Stimulated activated naive CD8-positive, alpha-beta T cell treated with anti-CD3 and anti-CD28 coated beads, Interleukin-15, Interleukin-2, amounts not matched to agents 100 U/mL and 50 U/mL, for 24 hours (primary cell): ENCODE measurements around the gene SRGAP2C.
"Not testable (repeated sequence)": the region's sequence is repeated elsewhere in the genome, so short reads cannot be mapped to it uniquely, and the experiment has no call there.

Experiments
- ATAC-seq: fragments of 150-1000 bp; cut with Tn5 transposase; one replicate; pipeline ENCODE4 v1.10.0; 2021
- DNase-seq: peaks from one replicate; pipeline ENCODE4 v3.0.0; 2021

SRGAP2C gene

DNA sequence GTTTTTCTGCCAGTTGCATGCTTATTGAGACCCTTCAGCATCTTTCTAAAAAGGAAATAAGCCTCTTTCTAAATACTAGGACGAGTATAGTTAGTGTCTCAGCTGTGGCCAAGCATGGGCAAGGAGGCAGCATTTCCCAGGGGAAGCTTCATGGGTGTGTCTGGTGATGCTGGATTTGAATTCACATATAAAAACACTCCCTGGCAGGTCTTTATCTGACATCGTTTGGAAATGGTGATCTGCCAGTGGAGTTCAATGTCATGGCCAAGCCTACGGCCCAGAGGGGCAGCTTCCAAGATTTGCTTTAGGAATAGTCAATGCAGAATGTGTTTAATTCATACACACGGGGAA lies 94.7 kb downstream of the SRGAP2C start:
- not testable (repeated sequence) for ATAC-seq, DNase-seq

GRCh38 chr1:121280699-121281317 lies 96.0 kb downstream of the SRGAP2C start:
- DNase-seq, ATAC-seq: not testable (repeated sequence)

DNA sequence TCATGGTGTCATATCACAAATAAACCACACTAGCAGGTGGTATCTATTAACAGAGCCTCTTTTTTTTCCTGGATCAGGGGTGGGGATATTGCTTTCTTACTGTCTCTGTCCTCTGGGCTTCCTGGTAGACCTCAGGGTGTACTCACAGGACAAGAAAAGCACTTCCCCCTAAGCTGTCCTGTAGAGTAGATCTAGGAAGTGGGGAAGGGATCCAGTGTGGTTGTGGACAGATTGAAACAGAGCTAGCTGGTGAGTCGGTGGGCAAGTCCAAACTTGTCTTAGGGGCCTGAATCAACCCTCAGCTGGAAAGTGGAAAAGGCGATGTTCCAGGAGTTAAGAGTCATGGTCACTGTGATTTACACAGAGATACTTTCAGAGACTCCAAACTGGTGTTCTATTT lies 96.7 kb downstream of the SRGAP2C start:
- not testable (repeated sequence) for ATAC-seq, DNase-seq

DNA sequence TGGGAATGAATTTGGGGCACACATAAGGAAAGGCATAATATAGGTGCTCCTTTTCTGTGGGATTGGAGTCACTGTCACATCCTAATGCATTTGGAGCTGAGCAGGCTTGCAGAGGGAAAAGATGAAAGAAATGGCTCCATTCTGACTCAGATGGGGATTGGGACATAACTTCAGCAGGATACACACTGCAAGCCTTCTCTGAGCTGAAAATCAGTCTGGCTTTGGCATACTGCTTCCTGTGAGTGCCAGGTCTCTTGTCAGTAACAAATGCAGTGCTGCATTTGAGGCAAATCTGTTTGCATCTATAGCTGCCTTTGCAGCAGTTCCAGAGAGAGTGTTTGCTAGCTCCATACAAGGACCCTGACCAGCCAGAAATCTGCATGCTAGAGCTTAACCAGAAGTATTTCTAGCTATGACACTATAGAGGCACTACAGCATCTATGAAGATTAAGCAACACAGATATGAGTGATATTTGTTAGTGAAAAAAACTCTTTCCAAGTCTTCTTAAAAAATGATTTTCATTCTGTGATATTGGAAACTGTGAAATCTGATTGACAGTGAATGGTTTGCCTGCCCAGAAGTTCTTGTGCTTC lies 98.9 kb downstream of the SRGAP2C start:
- DNase-seq, ATAC-seq: not testable (repeated sequence)

- not testable (repeated sequence) for DNase-seq, ATAC-seq
Measured at GRCh38 chr1:121292590-121292989, 107.8 kb downstream of the SRGAP2C start.

DNA sequence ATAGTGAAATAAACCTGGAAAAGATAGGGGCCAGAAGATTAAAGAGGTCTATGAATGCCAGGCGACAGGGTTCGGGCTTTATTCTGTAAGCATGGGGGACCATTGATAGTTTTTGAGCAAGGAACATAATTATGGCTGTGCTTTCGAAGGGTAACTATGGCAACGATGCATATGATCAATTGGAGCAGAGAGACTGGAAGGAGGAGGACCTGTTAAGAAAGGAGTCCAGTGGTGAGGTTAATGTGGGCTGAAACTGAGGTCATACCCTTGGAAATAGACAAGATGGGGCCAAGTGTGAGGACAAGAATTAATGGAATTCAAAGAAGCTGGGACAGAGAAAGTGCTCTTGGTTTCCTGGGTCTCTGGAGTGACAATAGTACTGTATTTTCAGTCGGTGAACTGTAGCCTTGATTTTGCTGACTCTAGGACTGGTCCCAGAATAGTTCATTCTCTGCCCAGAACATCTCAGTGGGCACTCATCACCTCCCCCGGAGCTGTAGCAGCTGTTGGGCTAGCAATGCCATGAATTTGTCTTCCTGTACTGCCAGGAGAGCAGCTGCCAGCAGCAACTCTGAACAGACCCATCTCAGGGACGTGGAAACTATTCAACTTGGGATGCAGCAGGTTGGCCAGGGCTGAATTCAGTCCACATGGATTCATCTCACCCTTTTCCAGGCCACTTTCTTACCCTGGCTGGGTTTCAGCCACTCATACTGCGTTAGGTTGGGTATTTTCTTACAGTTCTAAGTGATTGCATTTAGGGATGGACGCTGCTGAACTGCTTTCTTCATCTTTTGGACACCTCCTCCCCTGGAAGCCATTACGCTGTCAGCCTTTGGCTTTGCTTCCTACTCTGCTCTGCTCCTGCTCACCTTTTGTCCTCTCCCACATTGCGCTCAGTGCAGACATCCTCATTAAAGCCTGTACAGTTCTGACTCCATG lies 108.8 kb downstream of the SRGAP2C start:
- not testable (repeated sequence) for ATAC-seq, DNase-seq

DNA sequence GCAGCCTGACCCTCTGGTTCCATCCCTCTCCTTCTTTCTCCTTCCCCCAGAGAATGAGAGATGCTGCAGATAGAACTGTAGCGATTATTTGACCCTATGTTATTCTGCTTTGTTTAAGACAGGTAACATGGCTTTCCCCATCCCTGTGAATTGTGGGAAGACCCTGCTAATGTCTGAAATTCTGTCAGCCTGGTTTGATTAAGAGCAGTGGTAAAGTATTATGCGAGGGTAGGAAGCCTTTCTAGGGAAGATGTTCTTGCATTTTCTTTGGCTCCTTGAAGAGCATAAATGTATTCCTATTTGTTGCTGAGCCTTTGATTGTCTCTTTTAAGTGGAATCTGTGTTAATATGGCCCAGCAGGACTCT lies 109.4 kb downstream of the SRGAP2C start:
- not testable (repeated sequence) for DNase-seq, ATAC-seq

- ATAC-seq, DNase-seq: not testable (repeated sequence)
Measured at GRCh38 chr1:121296563-121296962, 111.8 kb downstream of the SRGAP2C start.

DNA sequence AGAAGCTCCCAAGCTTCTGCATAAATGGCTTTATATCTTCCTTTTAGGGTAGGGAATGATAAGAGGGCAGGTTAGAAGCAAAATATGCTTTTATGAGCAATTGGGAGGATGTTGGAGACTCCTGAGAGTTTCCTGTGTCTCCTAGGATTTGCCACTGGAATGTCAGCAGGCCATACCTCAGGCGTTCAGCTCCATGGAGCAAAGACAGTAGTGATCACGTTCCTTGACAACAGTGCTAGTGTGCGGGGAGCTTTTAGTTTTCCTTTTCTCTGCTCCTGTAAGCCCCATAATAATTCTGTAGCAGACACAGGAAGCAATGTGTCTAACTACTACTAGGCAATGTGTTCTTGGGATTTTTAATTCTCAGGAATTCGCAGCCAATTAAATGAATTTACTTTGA lies 113.8 kb downstream of the SRGAP2C start:
- DNase-seq, ATAC-seq: not testable (repeated sequence)

DNA sequence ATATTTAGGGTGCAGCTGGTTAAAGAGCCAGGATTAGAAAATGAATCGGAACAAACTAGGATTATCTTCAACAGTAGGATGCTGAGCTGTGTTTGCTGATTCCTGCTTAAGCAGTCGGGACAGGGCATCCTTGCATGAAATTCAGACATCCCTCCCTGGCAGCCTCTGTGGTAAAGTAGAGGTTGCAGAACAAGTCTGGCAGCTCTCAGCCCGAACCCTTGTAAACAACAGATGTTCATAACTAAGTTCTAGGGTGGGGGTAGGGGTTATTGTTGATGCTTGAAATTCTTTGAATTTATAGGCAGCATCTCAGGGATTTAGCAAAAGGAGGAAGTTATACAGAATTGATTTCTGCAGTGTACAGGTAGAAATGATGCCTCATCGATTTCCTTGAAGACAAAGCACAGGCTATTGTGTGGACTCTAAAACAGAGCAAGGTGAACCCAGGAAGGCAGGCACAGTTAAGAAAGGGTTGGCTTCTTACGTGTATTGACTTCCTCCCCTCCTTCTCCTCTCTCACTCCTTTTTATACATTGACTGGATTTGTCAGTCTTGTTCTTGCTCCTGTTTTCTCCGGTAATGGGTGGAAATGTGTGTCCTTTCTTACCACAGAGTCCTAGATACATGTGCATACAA lies 114.9 kb downstream of the SRGAP2C start:
- not testable (repeated sequence) for ATAC-seq, DNase-seq

DNA sequence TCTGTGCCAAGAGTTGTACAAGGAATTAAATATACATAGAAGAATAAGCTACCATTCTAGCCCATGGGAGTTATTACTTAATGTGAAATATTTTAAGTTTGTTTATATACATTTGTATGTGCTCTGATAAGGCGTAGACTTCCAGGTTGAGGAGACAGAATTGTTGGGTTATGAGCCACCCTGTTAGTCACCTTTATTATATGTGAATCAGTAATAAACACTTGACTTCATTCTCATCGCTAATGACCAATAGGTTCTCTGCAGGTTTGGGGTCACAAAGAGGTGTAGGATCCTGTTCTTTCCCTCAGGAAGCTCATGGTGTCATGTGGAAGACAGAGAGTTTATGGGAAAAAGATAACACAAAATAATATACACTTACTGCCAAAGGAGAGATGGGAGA lies 117.1 kb downstream of the SRGAP2C start:
- not testable (repeated sequence) for ATAC-seq, DNase-seq

- ATAC-seq, DNase-seq: not testable (repeated sequence)
Measured at GRCh38 chr1:121307759-121308158, 123.0 kb downstream of the SRGAP2C start.

GRCh38 chr1:121315509-121315908 lies 130.7 kb downstream of the SRGAP2C start:
- not testable (repeated sequence) for ATAC-seq, DNase-seq

- DNase-seq, ATAC-seq: not testable (repeated sequence)
Measured at GRCh38 chr1:121316081-121316480, 131.3 kb downstream of the SRGAP2C start.

DNA sequence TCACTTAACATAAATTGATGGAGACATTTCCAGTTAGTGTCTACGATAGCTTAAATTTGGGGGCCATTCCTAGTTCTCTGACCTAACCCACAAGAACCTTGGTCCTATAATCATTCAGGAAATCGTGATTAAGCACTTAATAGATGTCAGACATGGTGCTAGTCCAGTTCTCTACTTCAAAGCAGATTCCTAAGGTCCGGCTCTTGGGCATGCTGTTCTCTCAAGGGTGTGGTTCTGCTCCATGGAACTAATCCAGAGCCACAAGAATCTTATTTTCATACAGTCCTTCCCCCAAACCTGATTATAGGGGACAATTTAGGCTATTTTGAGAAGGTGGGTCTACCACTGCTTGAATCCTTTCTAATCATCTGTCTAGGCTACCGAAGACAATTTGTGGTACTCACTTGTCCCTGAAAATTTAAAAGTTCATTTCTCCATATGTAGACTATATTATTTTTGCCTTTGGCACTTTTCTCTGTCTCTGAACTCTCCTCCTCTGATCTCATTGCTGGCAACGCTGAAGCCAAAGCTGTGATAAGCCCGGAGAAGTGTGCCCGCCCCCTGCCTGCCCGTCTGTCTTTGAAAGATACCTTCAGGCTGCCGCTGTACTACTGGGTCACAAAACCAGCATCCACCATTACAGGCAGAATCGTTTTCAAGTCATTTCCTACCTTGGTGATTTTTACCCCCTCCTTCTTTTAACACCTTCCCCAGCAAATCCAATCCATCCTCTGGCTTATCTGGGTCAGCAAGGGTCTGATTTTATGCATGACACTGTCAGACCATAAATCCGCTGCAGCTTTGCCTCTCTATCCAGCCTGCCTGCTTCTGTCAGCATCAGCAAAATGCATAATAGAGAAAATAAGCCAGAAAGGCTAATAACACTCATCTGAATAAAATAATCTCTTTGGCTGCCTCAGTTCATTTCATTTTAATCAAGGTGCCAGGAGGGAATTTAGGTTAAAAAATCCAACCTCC lies 133.0 kb downstream of the SRGAP2C start:
- not testable (repeated sequence) for ATAC-seq, DNase-seq

- not testable (repeated sequence) for DNase-seq, ATAC-seq
Measured at GRCh38 chr1:121318687-121319086, 133.9 kb downstream of the SRGAP2C start.

DNA sequence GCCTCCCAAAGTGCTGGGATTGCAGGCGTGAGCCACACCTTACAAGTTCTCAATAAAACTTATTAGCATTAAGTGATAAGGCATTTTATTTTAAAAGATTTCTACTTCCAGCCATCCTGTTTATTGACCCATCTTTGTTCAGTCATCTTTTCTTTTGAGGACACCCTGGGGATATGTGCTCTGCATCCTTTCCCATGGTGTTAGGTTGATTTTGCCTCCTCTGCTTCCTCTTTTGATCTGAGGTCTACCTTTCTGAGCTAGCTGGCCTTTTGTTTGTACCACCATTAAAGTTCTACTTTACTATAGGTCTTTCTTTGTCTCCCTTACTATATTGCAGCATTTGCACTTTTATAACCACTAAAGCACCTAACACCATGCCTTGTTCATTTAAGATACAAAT lies 136.9 kb downstream of the SRGAP2C start:
- not testable (repeated sequence) for ATAC-seq, DNase-seq

DNA sequence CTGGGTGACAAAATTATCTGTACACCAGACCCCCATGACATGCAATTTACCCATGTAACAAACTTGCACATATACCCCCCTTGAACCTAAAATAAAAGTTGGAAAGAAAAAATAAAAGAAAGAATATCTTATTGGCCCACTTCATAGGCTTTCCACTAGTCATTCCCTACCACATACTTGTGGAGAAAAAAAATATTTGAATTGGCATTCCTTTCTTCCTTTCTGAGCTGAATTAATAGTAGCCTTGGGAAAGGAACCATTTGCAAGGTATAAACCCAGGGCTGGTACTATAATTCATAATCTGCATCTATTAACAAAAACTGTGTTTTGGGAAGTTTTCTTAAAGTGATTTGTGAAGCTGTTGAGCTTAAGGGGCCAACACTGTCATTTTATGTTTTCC lies 140.0 kb downstream of the SRGAP2C start:
- not testable (repeated sequence) for ATAC-seq, DNase-seq

GRCh38 chr1:121332141-121332540 lies 147.4 kb downstream of the SRGAP2C start:
- not testable (repeated sequence) for DNase-seq, ATAC-seq
